Parathyroid adenoma (tissue), 2 donors: ENCODE measurements around the gene PUS7L.

Source experiments
- H2AFZ ChIP-seq: fragments of 300-600 bp; sonication (generic); one replicate; pipeline ENCODE4 v1.7.0; 2017; ENCODE audit warnings: antibody characterized with exemption, mild to moderate bottlenecking
- H3K27ac ChIP-seq: fragments of 300-600 bp; sonication (generic); one replicate; pipeline ENCODE4 v1.7.0; 2017
- H3K27me3 ChIP-seq: fragments of 300-600 bp; sonication (generic); one replicate; pipeline ENCODE4 v1.7.0; 2017; ENCODE audit warnings: low read length; ENCODE audit not compliant: control insufficient read depth, insufficient read depth
- H3K36me3 ChIP-seq: fragments of 300-600 bp; sonication (generic); one replicate; pipeline ENCODE4 v1.7.0; 2017; ENCODE audit warnings: low read length; ENCODE audit not compliant: control insufficient read depth, insufficient read depth
- H3K4me1 ChIP-seq: fragments of 300-600 bp; sonication (generic); one replicate; pipeline ENCODE4 v1.7.0; 2017; ENCODE audit warnings: control low read depth
- H3K4me2 ChIP-seq: fragments of 300-600 bp; sonication (generic); one replicate; pipeline ENCODE4 v1.7.0; 2017; ENCODE audit warnings: low read length
- H3K4me3 ChIP-seq: fragments of 300-600 bp; sonication (generic); one replicate; pipeline ENCODE4 v1.7.0; 2017; ENCODE audit warnings: low read depth, low read length
- H3K79me2 ChIP-seq: fragments of 300-600 bp; sonication (generic); one replicate; pipeline ENCODE4 v1.7.0; 2017; ENCODE audit warnings: control low read depth
- H3K9ac ChIP-seq: fragments of 300-600 bp; sonication (generic); one replicate; pipeline ENCODE4 v1.7.0; 2017; ENCODE audit warnings: mild to moderate bottlenecking
- H3K9me3 ChIP-seq: fragments of 300-600 bp; sonication (generic); one replicate; pipeline ENCODE4 v1.7.0; 2017; ENCODE audit warnings: low read length; ENCODE audit not compliant: control insufficient read depth
- TF ChIP-seq, protein P1 (sequence below): fragments of 300-600 bp; sonication (generic); IDR thresholded peaks from one replicate; pipeline ENCODE4 v1.7.0; 2017; ENCODE audit warnings: antibody characterized with exemption, mild to moderate bottlenecking
- donor health status: primary hyperparathyroidism.

PUS7L gene

DNA sequence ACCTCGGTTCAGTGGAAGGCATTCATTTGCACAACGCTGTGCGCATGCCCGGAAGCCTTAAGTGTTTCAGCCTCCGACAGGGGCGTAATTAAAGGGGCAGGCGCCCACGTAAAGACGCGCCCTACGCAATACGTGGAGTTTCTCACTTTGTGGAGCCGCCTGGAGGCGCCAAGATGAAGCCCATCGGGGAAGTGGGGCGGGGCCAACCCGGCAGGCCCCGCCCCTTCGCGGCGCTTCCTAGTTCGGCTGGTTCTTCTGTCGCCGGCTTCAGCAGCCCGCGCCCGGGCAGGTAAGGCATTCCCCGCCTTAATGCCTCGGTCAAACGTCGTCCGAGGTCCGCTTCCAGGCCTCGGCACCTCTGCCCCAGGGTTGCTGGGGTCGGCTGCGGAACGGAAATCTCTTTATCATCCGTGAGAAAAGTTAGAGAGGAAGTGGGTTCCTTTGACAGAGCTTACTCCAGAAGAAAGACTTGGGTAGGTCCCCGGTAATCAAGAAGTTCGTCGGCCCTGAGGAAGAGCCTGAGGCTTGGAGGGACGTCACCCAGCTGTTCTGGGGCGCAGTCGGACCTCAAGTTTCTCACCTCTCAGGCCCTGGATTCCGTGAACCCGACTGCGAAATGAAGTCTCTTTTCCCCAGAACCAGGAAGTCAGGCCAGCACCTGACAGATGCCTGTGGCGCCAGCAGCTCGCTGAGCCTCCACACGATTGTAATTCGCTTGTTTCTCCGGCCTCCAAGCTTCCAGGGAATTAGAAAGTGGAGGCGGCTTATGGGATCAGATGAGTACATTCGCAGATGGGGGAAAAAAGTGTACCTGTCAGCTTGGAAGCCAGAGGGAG lies at the start of gene PUS7L, which contains the start of gene IRAK4:
TSS of gene PUS7L (minus strand) at position 63 of the 836 bp plus-strand sequence. CDS start 3,545 bp downstream, outside the sequence.
TSS of gene IRAK4 (plus strand) at position 224 of the 836 bp plus-strand sequence. CDS start 9,161 bp downstream, outside the sequence.
- H3K27ac ChIP-seq, result peak within 1 kb of the TSS; percentile 95
- H3K4me3 ChIP-seq, result peak within 1 kb of the TSS; percentile 94
- H3K36me3 ChIP-seq, result no peaks in the 10 kb centered on the region
- H3K27me3 ChIP-seq, result no peaks in the 10 kb centered on the region
- H2AFZ ChIP-seq, result peak within 1 kb of the TSS; percentile 96
- H3K9ac ChIP-seq, result peak within 1 kb of the TSS; percentile 57
- H3K4me2 ChIP-seq, result peak within 1 kb of the TSS; percentile 80
- TF ChIP-seq, protein P1, sequence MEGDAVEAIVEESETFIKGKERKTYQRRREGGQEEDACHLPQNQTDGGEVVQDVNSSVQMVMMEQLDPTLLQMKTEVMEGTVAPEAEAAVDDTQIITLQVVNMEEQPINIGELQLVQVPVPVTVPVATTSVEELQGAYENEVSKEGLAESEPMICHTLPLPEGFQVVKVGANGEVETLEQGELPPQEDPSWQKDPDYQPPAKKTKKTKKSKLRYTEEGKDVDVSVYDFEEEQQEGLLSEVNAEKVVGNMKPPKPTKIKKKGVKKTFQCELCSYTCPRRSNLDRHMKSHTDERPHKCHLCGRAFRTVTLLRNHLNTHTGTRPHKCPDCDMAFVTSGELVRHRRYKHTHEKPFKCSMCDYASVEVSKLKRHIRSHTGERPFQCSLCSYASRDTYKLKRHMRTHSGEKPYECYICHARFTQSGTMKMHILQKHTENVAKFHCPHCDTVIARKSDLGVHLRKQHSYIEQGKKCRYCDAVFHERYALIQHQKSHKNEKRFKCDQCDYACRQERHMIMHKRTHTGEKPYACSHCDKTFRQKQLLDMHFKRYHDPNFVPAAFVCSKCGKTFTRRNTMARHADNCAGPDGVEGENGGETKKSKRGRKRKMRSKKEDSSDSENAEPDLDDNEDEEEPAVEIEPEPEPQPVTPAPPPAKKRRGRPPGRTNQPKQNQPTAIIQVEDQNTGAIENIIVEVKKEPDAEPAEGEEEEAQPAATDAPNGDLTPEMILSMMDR, result peak; percentile 59
- peaks cover 5% of the 10 kb centered on the region for H3K79me2 ChIP-seq
- peaks cover 5% of the 10 kb centered on the region for H3K4me1 ChIP-seq
- H3K9me3 ChIP-seq, result no peaks in the 10 kb centered on the region

DNA sequence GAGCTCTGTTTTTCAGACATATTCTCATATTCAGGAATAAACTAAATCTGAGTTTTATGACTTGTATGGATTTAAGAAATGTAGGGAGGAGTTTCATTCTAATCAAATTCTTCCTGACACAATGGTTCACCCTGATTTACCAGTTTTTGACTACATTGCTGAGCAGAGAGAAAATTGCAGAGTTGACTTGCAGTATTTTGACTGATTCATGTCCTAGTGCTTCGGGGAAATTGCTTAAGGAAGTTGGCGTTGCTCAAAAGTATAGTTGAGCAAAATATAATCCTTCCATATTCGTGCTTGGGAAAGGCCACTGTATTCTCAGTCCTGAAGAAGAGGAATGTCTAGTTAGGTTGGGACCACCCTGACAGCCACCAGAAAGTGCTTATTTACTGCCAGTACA lies 48.8 kb upstream of the PUS7L start:
- Histone ChIP-seq H3K27ac (no peak overlapping the region), H3K4me3 (no peak overlapping the region)

DNA sequence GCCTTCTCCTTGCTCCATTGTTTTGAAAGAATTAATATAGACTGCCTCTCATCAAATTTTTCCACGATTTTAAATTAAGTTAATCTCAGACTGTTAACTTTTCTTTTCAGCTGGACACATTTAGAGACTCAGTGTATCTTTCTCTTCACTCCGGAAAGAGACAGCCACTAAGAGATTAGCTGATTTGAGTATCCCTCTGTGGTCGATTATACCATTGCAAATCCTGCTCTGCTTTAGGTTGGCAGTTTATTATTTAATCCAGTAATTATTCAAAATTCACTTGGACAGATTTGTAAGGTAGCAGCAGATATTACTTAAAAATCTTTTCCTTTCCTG lies 48.1 kb upstream of the PUS7L start:
- TF ChIP-seq, protein P1, result no peak
- no peaks in the 10 kb centered on the region for H3K36me3 ChIP-seq

More for the DNA sequence above, 48.8 kb upstream of the PUS7L start:
- Histone ChIP-seq H3K79me2 (peaks cover 4% of the 10 kb centered on the region), H3K4me1 (no peaks in the 10 kb centered on the region), H3K9ac (no peak overlapping the region), H2AFZ (peak overlapping the region; percentile 23), H3K4me2 (no peak overlapping the region), H3K9me3 (no peaks in the 10 kb centered on the region), H3K27me3 (no peaks in the 10 kb centered on the region), H3K36me3 (no peaks in the 10 kb centered on the region)
- TF ChIP-seq, protein P1, result no peak

GRCh38 chr12:43805860-43806736 lies 47.5 kb upstream of the PUS7L start, which contains the start of gene TWF1:
Gene TWF1, minus strand, starts transcription at chr12:43806317. Its CDS starts 72 bp downstream, at chr12:43806245.
- Histone ChIP-seq H2AFZ (peak within 1 kb of the TSS; percentile 98), H3K4me3 (peak within 1 kb of the TSS; percentile 95), H3K4me1 (no peaks in the 10 kb centered on the region), H3K4me2 (peak within 1 kb of the TSS; percentile 86), H3K9ac (peak within 1 kb of the TSS; percentile 91), H3K27me3 (no peaks in the 10 kb centered on the region), H3K79me2 (peaks cover 4% of the 10 kb centered on the region), H3K9me3 (no peaks in the 10 kb centered on the region), H3K36me3 (no peaks in the 10 kb centered on the region), H3K27ac (peak within 1 kb of the TSS; percentile 97)
- TF ChIP-seq, protein P1, result no peak

More for the DNA sequence above, 48.1 kb upstream of the PUS7L start:
- Histone ChIP-seq H3K4me3 (peak overlapping the region; percentile 95), H3K27me3 (no peaks in the 10 kb centered on the region), H3K79me2 (peaks cover 4% of the 10 kb centered on the region), H3K9me3 (no peaks in the 10 kb centered on the region), H2AFZ (peak overlapping the region; percentile 98), H3K9ac (peak overlapping the region; percentile 91), H3K4me2 (peak overlapping the region; percentile 86), H3K27ac (peak overlapping the region; percentile 97), H3K4me1 (no peaks in the 10 kb centered on the region)
